Heart left ventricle (tissue), 16 donors: ENCODE data around the gene ELP6. TPM values are rescaled to one million over a fixed set of nuclear protein-coding genes. Genes with fewer than 3 reads are reported as not detected.

Experiments used
- ATAC-seq, 4 donors: fragments of 200-7000 bp; cut with Tn5 transposase; one replicate each; pipeline ENCODE4 v1.9.1; 2020 to 2022; ENCODE audit warnings: moderate library complexity in 4 of 4, mild to moderate bottlenecking in 3 of 4, moderate number of reproducible peaks in 1 of 4
- DNase-seq, 5 donors: peaks; one replicate each; pipeline ENCODE4 v3.0.0-alpha.2; 2020
- H3K27ac ChIP-seq, 12 donors: fragments of 200-600 bp; sonication (generic) in 4 of 12; one replicate each; pipeline versions ENCODE4 v1.5.0 to v1.8.0; 2016 to 2022; ENCODE audit warnings: mild to moderate bottlenecking in 2 of 12
- H3K27me3 ChIP-seq, 9 donors: fragments of 200-600 bp; sonication (generic) in 2 of 9; one replicate each; pipeline versions ENCODE4 v1.5.1 to v1.8.0; 2016 to 2022; ENCODE audit warnings: mild to moderate bottlenecking in 3 of 9
- H3K36me3 ChIP-seq, 9 donors: fragments of 200-600 bp; sonication (generic) in 2 of 9; one replicate each; pipeline versions ENCODE4 v1.5.0 to v1.8.0; 2018 to 2022; ENCODE audit warnings: mild to moderate bottlenecking in 2 of 9
- H3K4me1 ChIP-seq, 12 donors: fragments of 200-600 bp; sonication (generic) in 4 of 12; one replicate each; pipeline versions ENCODE4 v1.5.0 to v1.8.0; 2016 to 2022; ENCODE audit warnings: mild to moderate bottlenecking in 3 of 12
- H3K4me3 ChIP-seq, 12 donors: fragments of 200-600 bp; sonication (generic) in 4 of 12; one replicate each; pipeline versions ENCODE4 v1.5.0 to v1.8.0; 2017 to 2022; ENCODE audit warnings: mild to moderate bottlenecking in 9 of 12, moderate library complexity in 4 of 12
- H3K9me3 ChIP-seq, 12 donors: fragments of 200-600 bp; sonication (generic) in 4 of 12; one replicate each; pipeline versions ENCODE4 v1.5.0 to v1.8.0; 2016 to 2022; ENCODE audit warnings: mild to moderate bottlenecking in 1 of 12
- CTCF ChIP-seq, 12 donors: fragments of 200-600 bp; sonication (generic) in 4 of 12; IDR thresholded peaks; one replicate each; pipeline versions ENCODE4 v1.5.0 to v1.8.0; 2018 to 2022; ENCODE audit warnings: antibody characterized with exemption in 12 of 12, mild to moderate bottlenecking in 5 of 12
- POLR2A ChIP-seq, 2 donors: fragments of 450-650 bp; IDR thresholded peaks; one replicate each; pipeline ENCODE4 v1.6.1; 2017; ENCODE audit warnings: antibody characterized with exemption in 2 of 2, mild to moderate bottlenecking in 2 of 2, moderate library complexity in 2 of 2
- WGBS, 4 donors: extraction: QIAGEN DNeasy Blood & Tissue Kit in 2 of 4; methylation state at CpG; one replicate each; pipeline versions ENCODE4 v1.1.5 to v1.1.7; 2013 to 2018; 5-methylcytosine and 5-hydroxymethylcytosine counted together
- intact Hi-C, 10 donors: fragments of 100-400 bp; cut with DNase I; formaldehyde crosslinking; loops; one replicate each; pipeline versions ENCODE4 v1.11.1 to v1.14.2; 2022
- polyA plus RNA-seq, 2 donors: library from polyadenylated mRNA; stranded (reverse); fragments of 200-250 nt; gene quantifications; one replicate each; pipeline ENCODE4 v1.2.3, GENCODE V29; 2013
- total RNA-seq, 9 donors: library from RNA; depleted of rRNA in 2 of 9; stranded (reverse); fragments of >200 nt in 2 of 9; fragmentation: NEBNext Ultra II Directional in 3 of 9; extraction: Animal tissue kit (Norgen Biotek cat#: 25700) in 3 of 9; gene quantifications; one replicate each; pipeline versions ENCODE4 v1.1.0 to v1.2.4, GENCODE V29; 2016 to 2023
- donor health status: ischemic (EF 13 %, LVEDD 7.1; RV severe dilation, severe dysfunction).
- donor health status: healthy with polysubstance abuse.
- donor health status: DM: no; HTN: yes; CAD: no.
- donor health status: DM: no; HTN: no; CAD: no.
- donor health status: ischemic (EF 25% LVEDD 6.9; RV normal size, moderate dysfunction).
- donor health status: ischemic (EF 25% LVEDD 5.7; RV mildly dilated, moderate dysfunction).
- donor health status: healthy.
- donor health status: DM: yes; HTN: yes; CAD: no.
- donor health status: ischemic (EF 35%, LVEDD 5.7; RV mildly dilated, moderate dysfunction).
- donor health status: nonischemic (EF 11% LVEDD 7.7; RV severe dilation, severe dysfunction).
- donor health status: DM: yes; HTN: yes; CAD: no.
- donor health status: PGD.
- donor health status: ischemic (EF 29% LVEDD 5.4; RV normal size, mild dysfunction).
- donor health status: nonischemic (EF 23%, LVEDD 6.1; RV moderate dilation, normal function).

The ELP6 gene
- total and polyA plus RNA-seq, 11 donors: 14.9 to 33.5 (median 20.0) TPM

DNA sequence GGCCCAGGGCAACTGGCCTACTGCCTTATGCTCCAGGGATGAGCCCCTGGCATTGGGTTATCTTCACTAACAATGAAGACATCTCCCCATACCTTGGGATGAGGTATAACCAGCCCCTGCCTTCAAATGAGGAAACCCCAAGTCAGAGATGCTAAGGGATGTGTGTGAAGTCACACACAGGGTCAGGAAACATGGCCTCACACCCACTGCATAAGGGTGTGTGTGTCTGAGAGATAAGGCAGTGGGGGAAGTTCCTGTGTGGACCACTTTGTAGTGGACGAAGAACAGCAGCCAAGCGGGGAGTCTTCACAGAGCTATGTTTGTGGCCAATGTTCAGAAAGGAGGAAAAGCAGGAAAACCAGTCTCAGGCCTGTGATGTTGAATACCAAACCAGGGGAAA, 10.5 kb downstream of the ELP6 start:
- intact Hi-C loops: no loop called here
- no peaks in the 10 kb centered on the region for H3K4me1 ChIP-seq
- H3K4me3 ChIP-seq: no peak overlapping the region
- H3K9me3 ChIP-seq: no peaks in the 10 kb centered on the region
- 84 to 89% (median 85%) methylated on average over 2 of the region's 2 CpGs for WGBS, 4 donors
- no peak for ATAC-seq
- H3K27me3 ChIP-seq: no peaks in the 10 kb centered on the region
- no peak overlapping the region for H3K27ac ChIP-seq
- no peak for DNase-seq
- H3K36me3 ChIP-seq: peaks cover 0 to 88% (median 70%) of the 10 kb centered on the region in 9 donors
- TF ChIP-seq CTCF (IDR thresholded peaks at IDR 0.05) (no peak), POLR2A (IDR thresholded peaks at IDR 0.05) (no peak)

DNA sequence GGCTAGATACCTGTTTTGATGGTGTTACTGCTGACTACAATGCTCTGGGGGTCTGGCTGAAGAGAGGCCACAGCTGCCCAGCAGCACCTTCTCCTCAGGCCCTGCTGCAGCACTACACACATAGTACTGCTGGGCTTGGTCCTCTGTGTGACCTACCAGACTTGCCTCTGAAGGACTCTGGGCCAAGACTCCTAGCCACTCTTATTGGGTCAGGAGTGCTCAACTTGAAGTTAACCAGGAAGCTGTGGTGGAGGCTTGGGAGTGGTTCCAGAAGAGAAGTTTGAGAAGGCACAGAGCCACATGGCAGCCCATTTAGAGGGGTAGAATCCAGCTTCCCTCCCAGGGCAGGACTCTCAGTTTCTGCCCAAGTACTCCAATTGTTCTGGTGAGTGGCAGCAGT, 16.6 kb downstream of the ELP6 start:
- H3K27ac ChIP-seq: no peak overlapping the region
- intact Hi-C loops: no loop called here
- H3K27me3 ChIP-seq: no peaks in the 10 kb centered on the region
- ATAC-seq (no peak), DNase-seq (no peak)
- TF ChIP-seq POLR2A (IDR thresholded peaks at IDR 0.05) (no peak), CTCF (IDR thresholded peaks at IDR 0.05) (no peak)
- H3K4me1 ChIP-seq: no peaks in the 10 kb centered on the region
- peaks cover 0 to 80% (median 64%) of the 10 kb centered on the region in 9 donors for H3K36me3 ChIP-seq
- no peaks in the 10 kb centered on the region for H3K9me3 ChIP-seq
- H3K4me3 ChIP-seq: no peak overlapping the region

- ATAC-seq (no peak), DNase-seq (no peak)
- intact Hi-C loops: no loop called here
- no peak for TF ChIP-seq CTCF (IDR thresholded peaks at IDR 0.05)
- TF ChIP-seq POLR2A (IDR thresholded peaks at IDR 0.05): no peak
- no peaks in the 10 kb centered on the region for H3K27me3 ChIP-seq
- no peak overlapping the region for H3K27ac ChIP-seq
- H3K36me3 ChIP-seq: peaks cover 0 to 79% (median 55%) of the 10 kb centered on the region in 9 donors
- H3K4me1 ChIP-seq: no peaks in the 10 kb centered on the region
- no peak overlapping the region for H3K4me3 ChIP-seq
- no peaks in the 10 kb centered on the region for H3K9me3 ChIP-seq
- WGBS, 4 donors: 90 to 97% (median 95%) methylated on average over 8 of the region's 8 CpGs
These were observed 17.6 kb downstream of the ELP6 start for GRCh38 chr3:47495886-47496285.

DNA sequence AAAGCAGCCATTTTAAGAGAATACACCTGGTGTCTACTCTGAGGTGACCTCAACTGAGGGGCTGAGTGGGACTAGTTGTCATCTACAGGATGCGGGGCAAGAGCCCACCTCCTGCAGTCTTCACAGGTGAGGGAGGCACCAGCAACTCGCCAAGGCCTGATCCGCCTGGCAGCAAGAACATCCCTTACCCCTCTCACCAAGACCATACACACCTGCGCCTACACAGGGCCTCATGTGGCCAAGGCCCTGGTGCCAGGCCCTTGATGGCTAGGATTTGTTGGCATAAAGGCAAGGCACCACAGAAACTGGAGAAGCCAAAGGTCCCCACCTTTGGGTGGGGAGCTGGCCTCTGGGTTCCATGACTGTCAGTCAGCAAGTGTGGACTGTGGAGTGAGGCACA, 18.4 kb downstream of the ELP6 start:
- 94 to 97% (median 95%) methylated on average over 4 of the region's 4 CpGs for WGBS, 4 donors
- intact Hi-C loops: no loop called here
- H3K27me3 ChIP-seq: no peaks in the 10 kb centered on the region
- H3K4me1 ChIP-seq: no peaks in the 10 kb centered on the region
- TF ChIP-seq CTCF (IDR thresholded peaks at IDR 0.05) (no peak), POLR2A (IDR thresholded peaks at IDR 0.05) (no peak)
- H3K36me3 ChIP-seq: peaks cover 0 to 74% (median 48%) of the 10 kb centered on the region in 9 donors
- no peak for DNase-seq
- no peaks in the 10 kb centered on the region for H3K9me3 ChIP-seq
- ATAC-seq: no peak
- H3K27ac ChIP-seq: no peak overlapping the region
- H3K4me3 ChIP-seq: no peak overlapping the region
